Measurements from ENCODE around the gene SORCS1.
A peak's percentile ranks its signal among the peaks of the same experiment; 100 is the strongest.

SORCS1 gene

DNA sequence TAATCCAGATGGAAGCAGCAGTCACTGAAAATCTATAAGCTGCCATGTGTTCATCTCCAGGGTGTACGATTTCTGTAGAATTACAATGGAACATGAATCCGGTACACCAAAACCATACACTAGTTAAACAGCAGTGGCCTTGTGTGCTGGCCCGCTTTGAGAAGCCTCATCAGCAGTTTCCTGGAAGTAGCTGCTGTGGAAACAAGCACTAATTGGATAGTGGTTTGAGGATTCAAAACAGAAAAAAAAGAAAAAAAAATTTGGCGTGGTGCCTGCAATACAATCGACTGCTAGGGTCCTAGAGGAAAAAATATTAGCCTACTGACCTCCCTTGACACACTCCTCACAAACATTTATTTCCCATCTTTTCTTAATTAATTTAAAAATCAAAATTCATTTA lies 545.9 kb downstream of the SORCS1 start:
- peaks cover 0 to 7% (median 2%) of the 10 kb centered on the region in 5 donors for H3K27me3 ChIP-seq (ENCODE audit: control insufficient read depth in 5 of 5, insufficient read depth in 4 of 5, low read length in 5 of 5)
- no peaks in the 10 kb centered on the region for H3K36me3 ChIP-seq (ENCODE audit: control insufficient read depth in 5 of 5, insufficient read depth in 5 of 5, low read length in 5 of 5)
- peaks cover 0 to 17% (median 9%) of the 10 kb centered on the region in 5 donors for H3K4me1 ChIP-seq (ENCODE audit: control insufficient read depth in 5 of 5, insufficient read depth in 5 of 5, low read length in 5 of 5)
- H3K27ac ChIP-seq (ENCODE audit: low read depth, low read length), result no peak overlapping the region
- H3K9me3 ChIP-seq (ENCODE audit: control insufficient read depth in 5 of 5, low read length in 5 of 5), result no peaks in the 10 kb centered on the region
- no peak overlapping the region for H3K9ac ChIP-seq (ENCODE audit: low read length in 5 of 5)
- peak overlapping the region in 1 of 5 donors; percentile 6 for H3K4me3 ChIP-seq (ENCODE audit: low read depth in 1 of 5, low read length in 5 of 5)

GRCh38 chr10:106615081-106615480 lies 549.4 kb downstream of the SORCS1 start:
- no peak overlapping the region for H3K4me3 ChIP-seq (ENCODE audit: low read depth in 1 of 5, low read length in 5 of 5)
- peaks cover 0 to 17% (median 9%) of the 10 kb centered on the region in 5 donors for H3K4me1 ChIP-seq (ENCODE audit: control insufficient read depth in 5 of 5, insufficient read depth in 5 of 5, low read length in 5 of 5)
- no peaks in the 10 kb centered on the region for H3K36me3 ChIP-seq (ENCODE audit: control insufficient read depth in 5 of 5, insufficient read depth in 5 of 5, low read length in 5 of 5)
- no peak overlapping the region for H3K9ac ChIP-seq (ENCODE audit: low read length in 5 of 5)
- H3K27ac ChIP-seq (ENCODE audit: low read depth, low read length), result no peak overlapping the region
- no peaks in the 10 kb centered on the region for H3K9me3 ChIP-seq (ENCODE audit: control insufficient read depth in 5 of 5, low read length in 5 of 5)
- H3K27me3 ChIP-seq (ENCODE audit: control insufficient read depth in 5 of 5, insufficient read depth in 4 of 5, low read length in 5 of 5), result peaks cover 0 to 17% (median 8%) of the 10 kb centered on the region in 5 donors

DNA sequence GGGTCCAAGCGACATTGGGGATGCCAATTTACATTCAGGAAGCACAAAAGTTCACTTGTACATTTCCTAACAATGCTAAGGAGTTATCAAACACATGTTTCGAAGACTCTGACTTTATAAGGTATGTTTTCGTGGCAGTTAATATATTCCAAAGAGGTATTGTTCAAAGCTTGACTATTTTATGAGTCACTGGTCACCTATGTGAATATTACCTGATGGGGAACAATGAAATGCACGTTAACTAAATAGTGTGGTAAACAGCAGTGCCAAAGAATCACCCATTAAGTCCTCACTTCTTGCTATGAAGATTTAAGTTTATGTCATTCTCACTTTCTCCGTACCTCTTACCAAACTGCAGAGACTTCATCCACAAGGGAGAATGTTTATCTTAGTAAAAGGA lies 550.2 kb downstream of the SORCS1 start:
- Histone ChIP-seq H3K9me3 (ENCODE audit: control insufficient read depth in 5 of 5, low read length in 5 of 5) (no peaks in the 10 kb centered on the region), H3K9ac (ENCODE audit: low read length in 5 of 5) (no peak overlapping the region), H3K27me3 (ENCODE audit: control insufficient read depth in 5 of 5, insufficient read depth in 4 of 5, low read length in 5 of 5) (peaks cover 0 to 17% (median 8%) of the 10 kb centered on the region in 5 donors), H3K4me1 (ENCODE audit: control insufficient read depth in 5 of 5, insufficient read depth in 5 of 5, low read length in 5 of 5) (peaks cover 0 to 14% (median 9%) of the 10 kb centered on the region in 5 donors), H3K36me3 (ENCODE audit: control insufficient read depth in 5 of 5, insufficient read depth in 5 of 5, low read length in 5 of 5) (no peaks in the 10 kb centered on the region), H3K27ac (ENCODE audit: low read depth, low read length) (no peak overlapping the region), H3K4me3 (ENCODE audit: low read depth in 1 of 5, low read length in 5 of 5) (no peak overlapping the region)

- peaks cover 0 to 17% (median 8%) of the 10 kb centered on the region in 5 donors for H3K27me3 ChIP-seq (ENCODE audit: control insufficient read depth in 5 of 5, insufficient read depth in 4 of 5, low read length in 5 of 5)
- no peak overlapping the region for H3K9ac ChIP-seq (ENCODE audit: low read length in 5 of 5)
- H3K36me3 ChIP-seq (ENCODE audit: control insufficient read depth in 5 of 5, insufficient read depth in 5 of 5, low read length in 5 of 5), result no peaks in the 10 kb centered on the region
- H3K9me3 ChIP-seq (ENCODE audit: control insufficient read depth in 5 of 5, low read length in 5 of 5), result no peaks in the 10 kb centered on the region
- no peak overlapping the region for H3K27ac ChIP-seq (ENCODE audit: low read depth, low read length)
- peaks cover 0 to 1% (median 0%) of the 10 kb centered on the region in 5 donors for H3K4me1 ChIP-seq (ENCODE audit: control insufficient read depth in 5 of 5, insufficient read depth in 5 of 5, low read length in 5 of 5)
- no peak overlapping the region for H3K4me3 ChIP-seq (ENCODE audit: low read depth in 1 of 5, low read length in 5 of 5)
Observed at GRCh38 chr10:106612381-106612780, 552.1 kb downstream of the SORCS1 start.

DNA sequence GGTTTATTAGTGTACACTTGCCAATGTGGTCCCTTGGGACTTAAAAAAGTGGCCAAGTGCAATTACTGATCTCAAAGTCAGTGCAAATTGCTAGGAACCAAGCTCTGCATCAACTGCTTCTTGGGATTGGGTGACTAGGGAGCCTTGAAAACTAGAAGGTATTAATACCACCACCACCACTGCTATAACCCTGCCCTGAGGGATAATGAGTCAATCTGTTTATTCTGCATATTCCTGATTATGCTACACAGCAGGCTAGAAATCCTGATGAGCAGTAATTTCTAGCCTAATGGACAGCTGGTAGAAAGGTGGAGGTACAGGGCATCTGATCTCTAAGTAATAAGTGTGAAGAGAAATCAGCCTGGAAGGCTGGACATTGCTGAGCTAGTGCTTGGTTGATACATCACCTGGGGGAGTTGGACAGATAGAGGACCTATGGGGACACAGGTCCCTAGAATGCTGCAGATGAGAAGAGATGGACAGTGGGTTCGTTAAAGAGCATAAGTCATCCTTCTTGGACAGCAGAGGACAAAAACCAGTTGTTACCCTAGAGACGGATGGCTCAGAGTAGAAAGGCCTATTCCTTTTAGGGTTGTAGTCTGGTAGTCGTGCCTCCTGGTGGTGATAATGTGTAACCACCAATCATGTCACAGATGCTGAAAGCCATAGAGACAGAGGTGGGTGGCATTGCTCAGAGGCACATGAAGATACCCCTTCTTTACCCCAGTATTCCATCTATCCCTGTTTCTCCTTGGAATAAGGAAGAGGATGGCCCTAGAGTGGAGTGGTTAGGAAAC lies 554.8 kb downstream of the SORCS1 start:
- peaks cover 0 to 2% (median 0%) of the 10 kb centered on the region in 5 donors for H3K36me3 ChIP-seq (ENCODE audit: control insufficient read depth in 5 of 5, insufficient read depth in 5 of 5, low read length in 5 of 5)

DNA sequence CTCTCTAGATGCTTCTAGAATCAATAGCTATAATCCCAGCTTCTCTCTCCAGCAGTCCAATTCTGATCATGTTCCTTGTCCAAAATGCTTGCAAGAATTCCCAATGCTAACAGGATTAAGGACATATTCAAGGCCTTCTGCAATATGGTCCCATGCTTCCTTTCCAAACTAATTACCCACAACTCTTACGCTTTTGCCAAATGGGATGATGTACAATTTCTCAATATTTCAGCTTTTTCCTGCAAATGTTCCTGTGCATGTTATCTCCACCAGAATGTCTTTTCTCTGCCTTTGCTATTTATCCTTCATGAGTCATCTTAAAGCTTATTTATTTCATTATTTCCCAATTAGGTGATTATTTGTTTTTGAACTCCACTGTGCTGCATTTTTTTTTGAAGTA lies 556.4 kb downstream of the SORCS1 start:
- Histone ChIP-seq H3K9ac (ENCODE audit: low read length in 5 of 5) (no peak overlapping the region), H3K27me3 (ENCODE audit: control insufficient read depth in 5 of 5, insufficient read depth in 4 of 5, low read length in 5 of 5) (peaks cover 0 to 11% (median 4%) of the 10 kb centered on the region in 5 donors), H3K9me3 (ENCODE audit: control insufficient read depth in 5 of 5, low read length in 5 of 5) (no peaks in the 10 kb centered on the region), H3K4me3 (ENCODE audit: low read depth in 1 of 5, low read length in 5 of 5) (no peak overlapping the region), H3K4me1 (ENCODE audit: control insufficient read depth in 5 of 5, insufficient read depth in 5 of 5, low read length in 5 of 5) (no peaks in the 10 kb centered on the region), H3K36me3 (ENCODE audit: control insufficient read depth in 5 of 5, insufficient read depth in 5 of 5, low read length in 5 of 5) (peaks cover 0 to 4% (median 0%) of the 10 kb centered on the region in 5 donors), H3K27ac (ENCODE audit: low read depth, low read length) (no peak overlapping the region)

More for the DNA sequence above, 554.8 kb downstream of the SORCS1 start:
- Histone ChIP-seq H3K9ac (ENCODE audit: low read length in 5 of 5) (no peak overlapping the region), H3K4me3 (ENCODE audit: low read depth in 1 of 5, low read length in 5 of 5) (no peak overlapping the region), H3K27me3 (ENCODE audit: control insufficient read depth in 5 of 5, insufficient read depth in 4 of 5, low read length in 5 of 5) (peaks cover 0 to 13% (median 8%) of the 10 kb centered on the region in 5 donors), H3K27ac (ENCODE audit: low read depth, low read length) (no peak overlapping the region), H3K4me1 (ENCODE audit: control insufficient read depth in 5 of 5, insufficient read depth in 5 of 5, low read length in 5 of 5) (no peaks in the 10 kb centered on the region), H3K9me3 (ENCODE audit: control insufficient read depth in 5 of 5, low read length in 5 of 5) (no peaks in the 10 kb centered on the region)

DNA sequence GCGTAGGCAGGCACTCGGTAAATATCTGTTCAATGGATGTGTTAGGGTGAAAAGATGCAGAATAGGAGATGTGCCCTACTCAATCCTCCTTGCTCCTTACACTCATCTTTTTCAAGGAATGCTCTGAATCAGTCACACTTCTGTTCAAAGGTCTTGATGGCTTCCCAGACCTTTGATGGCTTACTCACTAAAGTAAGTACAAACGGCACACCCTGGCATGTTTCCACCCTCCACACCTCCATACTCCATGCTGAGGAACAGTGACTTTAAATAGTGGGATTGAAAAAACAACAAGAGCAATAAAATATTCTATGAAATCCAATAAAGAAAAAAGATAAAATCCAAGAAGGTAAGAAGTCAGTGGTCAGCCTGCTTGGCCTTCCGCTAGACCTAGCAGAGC lies 569.2 kb downstream of the SORCS1 start:
- Histone ChIP-seq H3K9ac (ENCODE audit: low read length in 5 of 5) (no peak overlapping the region), H3K4me3 (ENCODE audit: low read depth in 1 of 5, low read length in 5 of 5) (no peak overlapping the region), H3K36me3 (ENCODE audit: control insufficient read depth in 5 of 5, insufficient read depth in 5 of 5, low read length in 5 of 5) (no peaks in the 10 kb centered on the region), H3K27me3 (ENCODE audit: control insufficient read depth in 5 of 5, insufficient read depth in 4 of 5, low read length in 5 of 5) (no peaks in the 10 kb centered on the region), H3K27ac (ENCODE audit: low read depth, low read length) (no peak overlapping the region), H3K4me1 (ENCODE audit: control insufficient read depth in 5 of 5, insufficient read depth in 5 of 5, low read length in 5 of 5) (no peaks in the 10 kb centered on the region), H3K9me3 (ENCODE audit: control insufficient read depth in 5 of 5, low read length in 5 of 5) (no peaks in the 10 kb centered on the region)

- Histone ChIP-seq H3K27me3 (ENCODE audit: control insufficient read depth in 5 of 5, insufficient read depth in 4 of 5, low read length in 5 of 5) (no peaks in the 10 kb centered on the region), H3K4me1 (ENCODE audit: control insufficient read depth in 5 of 5, insufficient read depth in 5 of 5, low read length in 5 of 5) (no peaks in the 10 kb centered on the region), H3K9ac (ENCODE audit: low read length in 5 of 5) (no peak overlapping the region), H3K4me3 (ENCODE audit: low read depth in 1 of 5, low read length in 5 of 5) (no peak overlapping the region), H3K9me3 (ENCODE audit: control insufficient read depth in 5 of 5, low read length in 5 of 5) (no peaks in the 10 kb centered on the region), H3K27ac (ENCODE audit: low read depth, low read length) (no peak overlapping the region), H3K36me3 (ENCODE audit: control insufficient read depth in 5 of 5, insufficient read depth in 5 of 5, low read length in 5 of 5) (no peaks in the 10 kb centered on the region)
Observed at GRCh38 chr10:106593876-106594275, 570.6 kb downstream of the SORCS1 start.

GRCh38 chr10:106592396-106592795 lies 572.1 kb downstream of the SORCS1 start:
- H3K4me3 ChIP-seq (ENCODE audit: low read depth in 1 of 5, low read length in 5 of 5), result no peak overlapping the region
- no peaks in the 10 kb centered on the region for H3K36me3 ChIP-seq (ENCODE audit: control insufficient read depth in 5 of 5, insufficient read depth in 5 of 5, low read length in 5 of 5)
- no peaks in the 10 kb centered on the region for H3K4me1 ChIP-seq (ENCODE audit: control insufficient read depth in 5 of 5, insufficient read depth in 5 of 5, low read length in 5 of 5)
- no peak overlapping the region for H3K9ac ChIP-seq (ENCODE audit: low read length in 5 of 5)
- no peaks in the 10 kb centered on the region for H3K27me3 ChIP-seq (ENCODE audit: control insufficient read depth in 5 of 5, insufficient read depth in 4 of 5, low read length in 5 of 5)
- H3K9me3 ChIP-seq (ENCODE audit: control insufficient read depth in 5 of 5, low read length in 5 of 5), result no peaks in the 10 kb centered on the region
- no peak overlapping the region for H3K27ac ChIP-seq (ENCODE audit: low read depth, low read length)

GRCh38 chr10:106582291-106582690 lies 582.2 kb downstream of the SORCS1 start:
- Histone ChIP-seq H3K27ac (ENCODE audit: low read depth, low read length) (no peak overlapping the region), H3K9ac (ENCODE audit: low read length in 5 of 5) (no peak overlapping the region), H3K4me1 (ENCODE audit: control insufficient read depth in 5 of 5, insufficient read depth in 5 of 5, low read length in 5 of 5) (no peaks in the 10 kb centered on the region), H3K9me3 (ENCODE audit: control insufficient read depth in 5 of 5, low read length in 5 of 5) (peaks cover 0 to 4% (median 0%) of the 10 kb centered on the region in 5 donors), H3K36me3 (ENCODE audit: control insufficient read depth in 5 of 5, insufficient read depth in 5 of 5, low read length in 5 of 5) (no peaks in the 10 kb centered on the region), H3K27me3 (ENCODE audit: control insufficient read depth in 5 of 5, insufficient read depth in 4 of 5, low read length in 5 of 5) (peaks cover 0 to 3% (median 0%) of the 10 kb centered on the region in 5 donors), H3K4me3 (ENCODE audit: low read depth in 1 of 5, low read length in 5 of 5) (no peak overlapping the region)
